Measurements from ENCODE around the gene NKX6-2. TPM values are rescaled to one million over a fixed set of nuclear protein-coding genes. Genes with fewer than 3 reads are reported as not detected.

The NKX6-2 gene
- polyA plus RNA-seq, 1 experiment = not detected

GRCh38 chr10:132790470-132790869, 4.5 kb upstream of the NKX6-2 start:
- Histone ChIP-seq H3K27me3 (ENCODE audit: control insufficient read depth, insufficient read depth, low read length) (peaks cover 21% of the 10 kb centered on the region), H3K36me3 (ENCODE audit: control insufficient read depth, insufficient read depth, low read length) (no peaks in the 10 kb centered on the region), H3K4me3 (ENCODE audit: low read depth, low read length) (no peak overlapping the region)
- DNase-seq (ENCODE audit: low read depth) = no peak
- ChIA-PET CTCF (no interaction called here), POLR2A (interaction anchor here (0.6 kb wide), 1 partner anchor 12 kb away, joined by 3 read pairs; no protein-coding TSS in a partner anchor)
- TF ChIP-seq, protein P1, sequence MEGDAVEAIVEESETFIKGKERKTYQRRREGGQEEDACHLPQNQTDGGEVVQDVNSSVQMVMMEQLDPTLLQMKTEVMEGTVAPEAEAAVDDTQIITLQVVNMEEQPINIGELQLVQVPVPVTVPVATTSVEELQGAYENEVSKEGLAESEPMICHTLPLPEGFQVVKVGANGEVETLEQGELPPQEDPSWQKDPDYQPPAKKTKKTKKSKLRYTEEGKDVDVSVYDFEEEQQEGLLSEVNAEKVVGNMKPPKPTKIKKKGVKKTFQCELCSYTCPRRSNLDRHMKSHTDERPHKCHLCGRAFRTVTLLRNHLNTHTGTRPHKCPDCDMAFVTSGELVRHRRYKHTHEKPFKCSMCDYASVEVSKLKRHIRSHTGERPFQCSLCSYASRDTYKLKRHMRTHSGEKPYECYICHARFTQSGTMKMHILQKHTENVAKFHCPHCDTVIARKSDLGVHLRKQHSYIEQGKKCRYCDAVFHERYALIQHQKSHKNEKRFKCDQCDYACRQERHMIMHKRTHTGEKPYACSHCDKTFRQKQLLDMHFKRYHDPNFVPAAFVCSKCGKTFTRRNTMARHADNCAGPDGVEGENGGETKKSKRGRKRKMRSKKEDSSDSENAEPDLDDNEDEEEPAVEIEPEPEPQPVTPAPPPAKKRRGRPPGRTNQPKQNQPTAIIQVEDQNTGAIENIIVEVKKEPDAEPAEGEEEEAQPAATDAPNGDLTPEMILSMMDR (IDR thresholded peaks at IDR 0.05; ENCODE audit: insufficient read depth, low read depth, low read length) = no peak

DNA sequence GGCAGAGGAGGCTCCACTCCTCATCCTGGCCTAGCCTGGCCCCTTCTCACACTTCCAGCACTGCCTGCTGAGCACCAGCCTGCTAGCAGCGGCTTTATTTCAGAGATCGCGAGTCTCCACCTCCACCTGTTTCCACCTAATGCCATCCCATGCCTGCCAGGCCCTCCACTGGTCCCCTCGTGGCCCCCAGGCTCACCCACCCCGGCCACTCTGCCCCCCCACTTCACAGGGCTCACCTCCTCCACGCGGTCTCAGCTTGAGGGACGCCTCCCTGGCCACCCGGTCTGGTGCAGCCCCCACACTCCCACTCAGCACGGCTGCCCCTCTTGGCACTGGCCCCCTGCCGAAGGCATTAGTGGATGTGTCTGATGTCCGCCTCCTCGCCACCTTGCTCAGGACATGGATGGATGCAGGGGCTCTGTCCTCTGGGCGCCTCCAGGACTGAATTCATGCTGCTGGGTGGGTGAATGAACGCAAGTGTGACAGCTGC, 3.8 kb upstream of the NKX6-2 start:
- Histone ChIP-seq H3K4me3 (ENCODE audit: low read depth, low read length) (no peak overlapping the region), H3K36me3 (ENCODE audit: control insufficient read depth, insufficient read depth, low read length) (no peaks in the 10 kb centered on the region), H3K27me3 (ENCODE audit: control insufficient read depth, insufficient read depth, low read length) (peaks cover 21% of the 10 kb centered on the region)
- ChIA-PET CTCF (no interaction called here), POLR2A (no interaction called here)
- no peak for DNase-seq (ENCODE audit: low read depth)
- TF ChIP-seq, protein P1 (IDR thresholded peaks at IDR 0.05; ENCODE audit: insufficient read depth, low read depth, low read length) = no peak

DNA sequence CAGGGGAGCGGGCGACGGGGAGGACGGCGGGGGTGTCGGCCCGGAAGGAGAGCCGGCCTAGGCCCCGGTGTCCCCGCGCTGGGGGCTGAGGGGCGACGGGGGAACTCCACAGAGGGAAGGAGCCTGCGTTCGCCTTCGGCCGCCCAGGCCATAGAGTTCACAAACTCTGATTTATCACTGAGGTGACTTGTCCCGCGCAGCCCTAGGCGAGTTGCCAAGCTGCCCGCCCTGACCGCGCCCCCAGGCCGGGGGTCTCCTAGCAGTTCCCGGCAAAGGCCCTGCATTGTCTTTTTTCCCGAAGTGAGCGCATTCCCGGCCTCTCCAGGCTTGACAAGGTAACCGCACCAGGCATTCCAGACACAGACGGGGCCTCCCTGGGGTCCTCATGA, 2.9 kb upstream of the NKX6-2 start:
- Histone ChIP-seq H3K27me3 (ENCODE audit: control insufficient read depth, insufficient read depth, low read length) (peaks cover 25% of the 10 kb centered on the region), H3K4me3 (ENCODE audit: low read depth, low read length) (no peak overlapping the region), H3K36me3 (ENCODE audit: control insufficient read depth, insufficient read depth, low read length) (no peaks in the 10 kb centered on the region)
- TF ChIP-seq, protein P1 (IDR thresholded peaks at IDR 0.05; ENCODE audit: insufficient read depth, low read depth, low read length) = no peak
- ChIA-PET POLR2A (no interaction called here), CTCF (interaction anchor here (1.0 kb wide), 1 partner anchor 17 kb away, joined by 3 read pairs; no protein-coding TSS in a partner anchor)
- DNase-seq (ENCODE audit: low read depth) = no peak

GRCh38 chr10:132788180-132788830, 2.4 kb upstream of the NKX6-2 start:
- ChIA-PET POLR2A (no interaction called here), CTCF (interaction anchor here (1.0 kb wide), 1 partner anchor 17 kb away, joined by 3 read pairs; no protein-coding TSS in a partner anchor)
- Histone ChIP-seq H3K36me3 (ENCODE audit: control insufficient read depth, insufficient read depth, low read length) (no peaks in the 10 kb centered on the region; the same call in 1 of the 2 replicates), H3K27me3 (ENCODE audit: control insufficient read depth, insufficient read depth, low read length) (peaks cover 25% of the 10 kb centered on the region), H3K4me3 (ENCODE audit: low read depth, low read length) (no peak overlapping the region)
- DNase-seq (ENCODE audit: low read depth) = no peak
- TF ChIP-seq, protein P1 (IDR thresholded peaks at IDR 0.05; ENCODE audit: insufficient read depth, low read depth, low read length) = peak; percentile 30; the same call in 1 of the 2 replicates

GRCh38 chr10:132787495-132788179, 1.7 kb upstream of the NKX6-2 start:
- CTCF ChIA-PET = interaction anchor here (1.0 kb wide), 1 partner anchor 18 kb away, joined by 3 read pairs; no protein-coding TSS in a partner anchor
- Histone ChIP-seq H3K36me3 (ENCODE audit: control insufficient read depth, insufficient read depth, low read length) (peaks cover 2% of the 10 kb centered on the region), H3K27me3 (ENCODE audit: control insufficient read depth, insufficient read depth, low read length) (peaks cover 25% of the 10 kb centered on the region), H3K4me3 (ENCODE audit: low read depth, low read length) (no peak overlapping the region)
- TF ChIP-seq, protein P1 (IDR thresholded peaks at IDR 0.05; ENCODE audit: insufficient read depth, low read depth, low read length) = no peak
- DNase-seq (ENCODE audit: low read depth) = no peak
- POLR2A ChIA-PET = no interaction called here
